Measurements from ENCODE around the gene PSMB5. TPM values are rescaled to one million over a fixed set of nuclear protein-coding genes. Genes with fewer than 3 reads are reported as not detected.
"Not testable (repeated sequence)": the region's sequence is repeated elsewhere in the genome, so short reads cannot be mapped to it uniquely, and the experiment has no call there.

PSMB5 gene
- total RNA-seq, 2 experiments from 2014 or later: 176 to 182 TPM

GRCh38 chr14:23006544-23007419 is 27.9 kb downstream of the PSMB5 start:
- CTCF ChIA-PET: interaction anchor here (0.7 to 2.5 kb wide), 22 partner anchors 8 to 436 kb away, joined by 3 to 21 read pairs (median 3); partner anchors contain the start of genes ACIN1, AJUBA, C14orf119 and CDH24
- POLR2A ChIA-PET: interaction anchor here (0.6 to 2.2 kb wide), 14 partner anchors 9 to 500 kb away, joined by 3 to 12 read pairs (median 4); partner anchors contain the start of genes CDH24, HOMEZ, PRMT5 and PSMB5

- POLR2A ChIA-PET: interaction anchor here (1.0 to 2.2 kb wide), 8 partner anchors 11 to 77 kb away, joined by 3 to 12 read pairs (median 6); partner anchors contain the start of genes CDH24, PRMT5 and PSMB5
Observed at GRCh38 chr14:23006188-23006534, 28.5 kb downstream of the PSMB5 start.

GRCh38 chr14:23005451-23006187 is 29.1 kb downstream of the PSMB5 start:
- CTCF ChIA-PET: interaction anchor here (0.7 to 2.5 kb wide), 9 partner anchors 9 to 435 kb away, joined by 3 to 21 read pairs (median 4); partner anchors contain the start of gene CDH24
- POLR2A ChIA-PET: interaction anchor here (1.0 to 2.2 kb wide), 3 partner anchors 28 to 52 kb away, joined by 3 to 12 read pairs (median 8); partner anchors contain the start of genes CDH24 and PSMB5

More at GRCh38 chr14:23006188-23006534, 28.5 kb downstream of the PSMB5 start:
- CTCF ChIA-PET: interaction anchor here (0.7 to 2.5 kb wide), 14 partner anchors 9 to 436 kb away, joined by 3 to 21 read pairs (median 4); partner anchors contain the start of gene CDH24

- CTCF ChIA-PET: interaction anchor here (1.4 kb wide), 1 partner anchor 54 kb away, joined by 3 read pairs; no protein-coding TSS in a partner anchor
- POLR2A ChIA-PET: not testable (repeated sequence)
Observed at GRCh38 chr14:23004274-23004673, 30.4 kb downstream of the PSMB5 start.

GRCh38 chr14:23002592-23002991 is 32.1 kb downstream of the PSMB5 start:
- POLR2A ChIA-PET: interaction anchor here (0.6 kb wide), 1 partner anchor 93 kb away, joined by 6 read pairs; the partner anchor contains the start of gene C14orf119
- CTCF ChIA-PET: interaction anchor here (0.9 to 2.5 kb wide), 3 partner anchors 15 to 55 kb away, joined by 3 to 9 read pairs (median 3); partner anchors contain the start of gene CDH24

- CTCF ChIA-PET: interaction anchor here (0.7 to 2.5 kb wide), 3 partner anchors 15 to 579 kb away, joined by 4 to 9 read pairs (median 6); partner anchors contain the start of gene CDH24
- POLR2A ChIA-PET: interaction anchor here (0.6 kb wide), 1 partner anchor 134 kb away, joined by 4 read pairs; no protein-coding TSS in a partner anchor
Observed at GRCh38 chr14:23000860-23001259, 33.8 kb downstream of the PSMB5 start.

- POLR2A ChIA-PET: interaction anchor here (1.5 kb wide), 1 partner anchor 9 kb away, joined by 3 read pairs; no protein-coding TSS in a partner anchor
- CTCF ChIA-PET: interaction anchor here (1.1 kb wide), 1 partner anchor 41 kb away, joined by 3 read pairs; no protein-coding TSS in a partner anchor
Observed at GRCh38 chr14:22998329-22999012, 36.2 kb downstream of the PSMB5 start.

GRCh38 chr14:22997676-22998323 is 36.9 kb downstream of the PSMB5 start:
- ChIA-PET CTCF (interaction anchor here (1.1 kb wide), 1 partner anchor 42 kb away, joined by 3 read pairs; no protein-coding TSS in a partner anchor), POLR2A (interaction anchor here (0.6 to 1.5 kb wide), 2 partner anchors 9 to 71 kb away, joined by 3 to 5 read pairs; no protein-coding TSS in a partner anchor)

GRCh38 chr14:22996768-22997654 is 37.7 kb downstream of the PSMB5 start:
- ChIA-PET POLR2A (interaction anchor here (0.6 to 1.5 kb wide), 2 partner anchors 10 to 72 kb away, joined by 3 to 5 read pairs; no protein-coding TSS in a partner anchor), CTCF (interaction anchor here (0.7 to 6.1 kb wide), 6 partner anchors 11 to 72 kb away, joined by 3 to 48 read pairs (median 8); partner anchors contain the start of gene CDH24)

- ChIA-PET CTCF (interaction anchor here (0.6 to 6.1 kb wide), 17 partner anchors 8 to 81 kb away, joined by 3 to 48 read pairs (median 5); partner anchors contain the start of gene CDH24), POLR2A (no interaction called here)
Observed at GRCh38 chr14:22995889-22996625, 38.6 kb downstream of the PSMB5 start.

GRCh38 chr14:22994762-22995275 is 39.9 kb downstream of the PSMB5 start:
- ChIA-PET POLR2A (interaction anchor here (0.8 to 1.2 kb wide), 2 partner anchors 31 to 63 kb away, joined by 3 to 4 read pairs; no protein-coding TSS in a partner anchor), CTCF (interaction anchor here (0.8 to 6.1 kb wide), 23 partner anchors 9 to 82 kb away, joined by 3 to 48 read pairs (median 5); partner anchors contain the start of genes AJUBA and CDH24)

GRCh38 chr14:22993517-22993916 is 41.2 kb downstream of the PSMB5 start:
- POLR2A ChIA-PET: interaction anchor here (0.6 to 1.4 kb wide), 2 partner anchors 61 to 64 kb away, joined by 4 to 6 read pairs; partner anchors contain the start of gene CDH24

GRCh38 chr14:22991852-22992251 is 42.8 kb downstream of the PSMB5 start:
- POLR2A ChIA-PET: no interaction called here
- CTCF ChIA-PET: interaction anchor here (0.7 to 6.1 kb wide), 2 partner anchors 67 to 85 kb away, joined by 3 to 48 read pairs; partner anchors contain the start of gene CDH24

More at GRCh38 chr14:22993517-22993916, 41.2 kb downstream of the PSMB5 start:
- CTCF ChIA-PET: interaction anchor here (0.9 to 6.1 kb wide), 5 partner anchors 21 to 83 kb away, joined by 3 to 48 read pairs (median 4); partner anchors contain the start of gene CDH24

- ChIA-PET CTCF (interaction anchor here (0.7 to 9.8 kb wide), 13 partner anchors 8 to 202 kb away, joined by 3 to 221 read pairs (median 8); partner anchors contain the start of genes CDH24 and HAUS4), POLR2A (no interaction called here)
Observed at GRCh38 chr14:22987291-22987690, 47.4 kb downstream of the PSMB5 start.

- ChIA-PET POLR2A (interaction anchor here (1.1 to 1.2 kb wide), 2 partner anchors 71 to 73 kb away, joined by 7 to 8 read pairs; no protein-coding TSS in a partner anchor), CTCF (interaction anchor here (0.6 to 9.8 kb wide), 26 partner anchors 9 to 208 kb away, joined by 3 to 221 read pairs (median 5); partner anchors contain the start of genes CDH24, HAUS4 and PRMT5)
Observed at GRCh38 chr14:22986508-22987054, 48.1 kb downstream of the PSMB5 start.
